HG03045 (cell line): ENCODE data around the gene FGD4.
A peak's percentile ranks its signal among the peaks of the same experiment; 100 is the strongest.

Experiments
- ATAC-seq: cut with Tn5 transposase; IDR thresholded peaks from one replicate; pipeline ENCODE4 v1.9.1; 2021; ENCODE audit warnings: mild to moderate bottlenecking, moderate library complexity; ENCODE audit not compliant: unreplicated experiment

Gene FGD4

GRCh38 chr12:32659908-32660440 is 260.6 kb downstream of the FGD4 start:
- no peak for ATAC-seq

- no peak for ATAC-seq
Observed at GRCh38 chr12:32661706-32662105, 262.3 kb downstream of the FGD4 start.

- ATAC-seq: no peak
Observed at GRCh38 chr12:32662665-32663064, 263.3 kb downstream of the FGD4 start.

GRCh38 chr12:32666018-32666417 is 266.7 kb downstream of the FGD4 start:
- no peak for ATAC-seq

- no peak for ATAC-seq
Observed at GRCh38 chr12:32669584-32669983, 270.2 kb downstream of the FGD4 start.

GRCh38 chr12:32671930-32672780 is 272.8 kb downstream of the FGD4 start:
- no peak for ATAC-seq

- ATAC-seq: peak; percentile 99
Observed at GRCh38 chr12:32679091-32679919, 279.9 kb downstream of the FGD4 start, which contains the start of gene DNM1L. DNM1L (plus strand) TSS chr12:32679301; CDS start chr12:32679364, 63 bp downstream.

- ATAC-seq: no peak
Observed at GRCh38 chr12:32679920-32680237, 280.5 kb downstream of the FGD4 start.

- no peak for ATAC-seq
Observed at GRCh38 chr12:32680787-32681186, 281.4 kb downstream of the FGD4 start.

GRCh38 chr12:32681272-32681671 is 281.9 kb downstream of the FGD4 start:
- ATAC-seq: no peak

GRCh38 chr12:32686340-32686739 is 287.0 kb downstream of the FGD4 start:
- ATAC-seq: no peak

- no peak for ATAC-seq
Observed at GRCh38 chr12:32688786-32689185, 289.4 kb downstream of the FGD4 start.

- no peak for ATAC-seq
Observed at GRCh38 chr12:32690927-32691326, 291.6 kb downstream of the FGD4 start.

- ATAC-seq: no peak
Observed at GRCh38 chr12:32692358-32692757, 293.0 kb downstream of the FGD4 start.

GRCh38 chr12:32693036-32693435 is 293.7 kb downstream of the FGD4 start:
- ATAC-seq: no peak
